ENCODE results near the gene PAPLN.
"Not testable (repeated sequence)": the region's sequence is repeated elsewhere in the genome, so short reads cannot be mapped to it uniquely, and the experiment has no call there.

PAPLN gene

GRCh38 chr14:73287071-73287470, 49.8 kb downstream of the PAPLN start:
- DNase-seq (ENCODE audit: low read depth in 3 of 3, low spot score in 1 of 3): no peak

- no peak for DNase-seq (ENCODE audit: low read depth in 3 of 3, low spot score in 1 of 3)
Observed at GRCh38 chr14:73289308-73289707, 52.0 kb downstream of the PAPLN start.

DNA sequence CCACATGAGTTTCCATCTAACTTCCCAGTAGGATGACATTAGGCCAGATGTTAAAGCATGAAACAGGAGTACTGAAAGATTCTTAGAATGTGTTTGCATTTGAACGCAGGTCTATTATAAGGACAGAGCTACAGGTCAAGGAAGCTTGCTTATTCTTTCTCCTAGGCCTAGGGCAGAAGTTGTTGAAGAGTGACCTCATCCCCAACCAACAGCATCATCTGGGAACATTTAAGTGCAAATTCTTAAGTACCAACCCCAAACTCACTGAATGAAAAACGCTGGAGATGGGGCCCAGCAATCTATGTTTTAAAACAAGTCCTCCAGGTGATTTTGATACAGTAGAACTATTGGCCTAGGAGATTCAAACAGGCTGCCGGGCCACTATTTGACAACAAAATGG, 52.4 kb downstream of the PAPLN start:
- no peak for DNase-seq (ENCODE audit: low read depth in 3 of 3, low spot score in 1 of 3)

- no peak for DNase-seq (ENCODE audit: low read depth in 3 of 3, low spot score in 1 of 3)
Observed at GRCh38 chr14:73290279-73290678, 53.0 kb downstream of the PAPLN start.

DNA sequence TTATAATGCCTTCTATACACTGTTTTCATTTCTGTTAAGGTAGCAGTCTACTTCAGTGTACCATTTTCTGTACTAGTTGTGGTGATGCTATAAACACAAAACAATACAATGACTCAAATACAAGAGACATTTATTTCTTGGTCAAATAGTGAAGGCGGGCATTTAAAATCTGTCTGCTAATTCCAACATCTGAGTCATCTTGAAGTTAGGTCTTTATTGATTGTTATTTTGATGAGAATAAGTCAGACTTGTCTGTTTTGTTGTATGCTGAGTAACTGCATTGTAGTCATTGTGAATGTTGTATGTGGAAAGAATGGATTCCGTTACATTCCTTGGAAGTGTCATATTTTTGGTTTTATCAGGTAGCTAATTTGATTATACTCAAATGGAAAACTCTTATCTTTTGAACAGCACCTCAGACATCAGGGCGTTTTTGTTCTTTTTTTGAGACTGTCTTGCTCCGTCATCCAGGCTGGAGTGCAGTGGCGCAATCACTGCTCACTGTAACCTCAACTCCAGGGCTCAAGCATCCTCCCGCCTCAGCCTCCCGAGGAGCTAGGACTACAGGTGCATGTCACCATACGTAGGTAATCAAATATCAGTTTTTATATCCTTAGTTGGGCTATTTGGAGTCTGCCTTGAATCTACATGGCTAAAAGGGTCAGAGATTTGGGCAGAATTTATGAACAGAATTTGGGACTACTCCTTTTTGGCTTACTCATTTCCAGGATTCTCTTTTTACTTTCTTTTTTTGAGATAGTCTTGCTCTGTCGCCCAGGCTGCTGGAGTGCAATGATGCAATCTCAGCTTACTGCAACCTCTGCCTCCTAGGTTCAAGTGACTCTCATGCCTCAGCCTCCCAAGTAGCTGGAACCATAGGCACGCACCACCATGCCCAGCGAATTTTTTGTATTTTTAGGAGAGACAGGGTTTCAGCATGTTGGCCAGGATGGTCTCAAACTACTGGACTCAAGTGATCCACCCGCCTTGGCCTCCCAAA, 56.8 kb downstream of the PAPLN start:
- no peak for DNase-seq (ENCODE audit: low read depth in 3 of 3, low spot score in 1 of 3)

- DNase-seq (ENCODE audit: low read depth in 3 of 3, low spot score in 1 of 3): no peak
Observed at GRCh38 chr14:73295198-73295796, 58.0 kb downstream of the PAPLN start.

DNA sequence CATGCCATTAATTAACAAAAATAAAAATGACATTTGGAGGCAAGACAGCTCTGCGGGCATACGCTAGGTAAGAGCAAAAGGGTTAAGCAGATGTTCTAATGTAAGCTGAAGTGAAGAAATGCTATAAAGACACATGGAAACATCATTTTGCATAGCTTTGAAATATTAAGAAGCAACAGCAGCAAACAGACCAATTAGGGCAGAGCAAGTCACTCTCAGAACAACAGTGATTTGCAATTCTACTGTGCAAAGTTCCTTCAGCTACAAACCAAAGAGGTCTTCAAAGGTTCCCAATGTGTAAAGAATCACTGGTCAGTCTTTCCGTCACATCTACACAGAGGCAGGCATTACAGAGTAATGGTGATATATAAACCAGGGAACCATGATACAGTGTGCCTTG, 68.2 kb downstream of the PAPLN start:
- DNase-seq (ENCODE audit: low read depth in 3 of 3, low spot score in 1 of 3): no peak

DNA sequence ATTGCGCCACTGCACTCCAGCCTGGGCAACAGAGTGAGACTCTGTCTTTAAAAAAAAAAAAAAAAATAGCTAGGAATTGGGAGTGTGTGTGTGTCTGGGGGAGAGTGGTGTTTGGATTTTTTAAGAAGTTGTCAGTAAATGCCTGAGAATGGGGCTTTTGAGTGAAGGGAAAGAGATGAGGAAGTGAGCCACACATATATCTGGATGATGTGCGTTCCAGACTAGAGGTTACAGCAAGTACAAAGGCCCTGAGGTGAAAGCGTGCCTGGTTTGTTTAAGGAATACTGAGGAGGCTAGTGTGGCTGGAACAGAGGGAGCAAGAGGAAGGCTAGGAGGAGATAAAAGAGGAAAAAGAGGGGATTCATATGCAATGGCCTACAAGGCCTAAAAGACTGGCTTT, 70.0 kb downstream of the PAPLN start:
- DNase-seq (ENCODE audit: low read depth in 3 of 3, low spot score in 1 of 3): no peak

DNA sequence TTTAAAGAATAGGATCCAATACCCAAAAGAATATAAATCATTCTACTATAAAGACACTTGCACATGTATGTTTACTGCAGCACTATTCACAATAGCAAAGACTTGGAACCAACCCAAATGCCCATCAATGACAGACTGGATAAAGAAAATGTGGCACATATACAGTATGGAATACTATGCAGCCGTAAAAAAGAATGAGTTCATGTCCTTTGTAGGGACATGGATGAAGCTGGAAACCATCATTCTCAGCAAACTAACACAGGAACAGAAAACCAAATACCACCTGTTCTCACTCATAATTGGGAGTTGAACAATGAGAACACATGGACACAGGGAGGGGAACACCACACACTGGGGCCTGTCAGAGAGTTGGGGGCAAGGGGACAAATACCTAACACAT, 71.9 kb downstream of the PAPLN start:
- not testable (repeated sequence) for DNase-seq (ENCODE audit: low read depth in 3 of 3, low spot score in 1 of 3)

DNA sequence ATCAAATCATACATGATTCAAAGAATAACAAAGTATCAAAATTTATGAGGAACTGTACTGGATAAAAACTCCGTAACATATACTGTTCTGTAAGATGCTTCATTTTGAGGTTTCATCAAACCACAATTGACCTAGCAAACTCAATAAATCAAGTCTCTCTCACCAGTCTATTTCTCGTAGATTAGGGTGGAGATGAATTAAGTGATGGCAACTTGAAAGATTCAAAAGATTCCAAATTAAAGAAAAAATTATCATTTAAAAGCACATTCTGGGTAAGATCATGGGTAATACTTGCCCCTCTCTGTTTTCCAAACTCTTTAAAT, 74.4 kb downstream of the PAPLN start:
- no peak for DNase-seq (ENCODE audit: low read depth in 3 of 3, low spot score in 1 of 3)

GRCh38 chr14:73312687-73313086, 75.4 kb downstream of the PAPLN start:
- no peak for DNase-seq (ENCODE audit: low read depth in 3 of 3, low spot score in 1 of 3)

DNA sequence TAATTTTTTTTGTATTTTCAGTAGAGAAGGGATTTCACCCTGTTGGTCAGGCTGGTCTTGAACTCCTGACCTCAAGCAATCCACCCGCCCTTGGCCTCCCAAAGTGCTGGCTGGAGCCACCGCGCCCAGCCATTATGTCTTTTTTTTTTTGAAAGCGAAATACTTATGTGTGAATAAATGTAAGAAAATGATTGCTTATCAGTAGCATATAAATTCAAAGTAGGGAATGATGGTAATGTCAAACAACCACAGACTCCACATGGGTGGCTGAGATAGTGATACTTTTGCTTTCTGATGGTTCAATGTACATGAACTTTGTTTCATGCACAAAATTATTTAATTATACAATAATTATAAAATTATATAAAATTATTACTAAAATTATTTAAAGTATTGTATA, 75.8 kb downstream of the PAPLN start:
- no peak for DNase-seq (ENCODE audit: low read depth in 3 of 3, low spot score in 1 of 3)

DNA sequence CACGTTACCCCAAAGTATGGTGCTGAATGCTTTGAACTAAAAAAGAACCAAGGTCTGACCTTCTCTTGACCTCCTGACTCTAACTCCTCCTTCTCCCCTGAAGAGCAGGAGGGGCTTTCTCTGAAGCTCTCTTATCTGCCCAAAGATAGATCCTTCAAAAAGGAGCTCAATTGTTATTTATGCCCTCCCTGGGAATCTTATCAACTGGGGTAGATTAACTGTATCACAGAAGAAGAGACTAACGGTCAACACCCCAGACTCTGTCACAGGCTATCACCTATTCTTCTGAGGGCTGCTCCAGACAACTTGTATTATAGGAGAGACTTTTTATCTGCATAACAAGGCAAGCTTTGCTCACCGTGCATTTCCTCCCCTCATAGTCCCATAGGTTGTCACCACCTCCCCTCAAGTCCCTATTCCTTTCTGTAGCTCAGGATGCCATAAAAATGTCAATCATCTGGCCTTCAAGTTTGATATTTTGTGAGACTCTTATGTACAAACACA, 86.6 kb downstream of the PAPLN start:
- DNase-seq (ENCODE audit: low read depth in 3 of 3, low spot score in 1 of 3): no peak

Measured in stimulated activated CD4-positive, alpha-beta T cell treated with anti-CD3 and anti-CD28 coated beads, TNF-alpha, amount 100 ng/mL, for 1 hour (primary cell).